MCF 10A (cell line): Measurements from ENCODE around the gene LDHAL6A. TPM values are rescaled to one million over a fixed set of nuclear protein-coding genes. Genes with fewer than 3 reads are reported as not detected.
A peak's percentile ranks its signal among the peaks of the same experiment; 100 is the strongest.

Experiments used
- BruUV-seq: library from RNA; stranded (reverse); fragments of 400-500 nt; replicated peaks from 2 replicates; lab custom pipeline; 2021; lab: Mats Ljungman, UMichigan
- CTCF ChIA-PET: fragments of 300-600 bp; sonication (Branson Sonifier 250); formaldehyde crosslinking; extraction: SDS; loops from one replicate; lab custom pipeline; 2021; ENCODE audit warnings: antibody characterized with exemption, inconsistent platforms; lab: Yijun Ruan, JAX
- POLR2A ChIA-PET: fragments of 300-600, 350-650 bp; sonication (Branson Sonifier 250); formaldehyde crosslinking; extraction: SDS; loops from one replicate; lab custom pipeline; 2020; ENCODE audit warnings: antibody characterized with exemption, inconsistent platforms; lab: Yijun Ruan, JAX
- DNase-seq: peaks from one replicate; pipeline ENCODE4 v3.0.0-alpha.2; 2018; ENCODE audit not compliant: unreplicated experiment
- H3K27ac Mint-ChIP-seq: one replicate; pipeline ENCODE4 v1.8.0; 2022; ENCODE audit warnings: mild to moderate bottlenecking, low read depth, mixed read lengths; ENCODE audit not compliant: unreplicated experiment
- H3K27me3 Mint-ChIP-seq: one replicate; pipeline ENCODE4 v1.8.0; 2022; ENCODE audit warnings: mixed read lengths; ENCODE audit not compliant: insufficient read depth, unreplicated experiment
- H3K36me3 Mint-ChIP-seq: one replicate; pipeline ENCODE4 v1.8.0; 2022; ENCODE audit warnings: mild to moderate bottlenecking, moderate library complexity, mixed read lengths; ENCODE audit not compliant: insufficient read depth, unreplicated experiment
- H3K4me1 Mint-ChIP-seq: one replicate; pipeline ENCODE4 v1.8.0; 2022; ENCODE audit warnings: mixed read lengths; ENCODE audit not compliant: insufficient read depth, unreplicated experiment
- H3K4me3 Mint-ChIP-seq: one replicate; pipeline ENCODE4 v1.8.0; 2022; ENCODE audit warnings: mild to moderate bottlenecking, moderate library complexity, mixed read lengths; ENCODE audit not compliant: unreplicated experiment
- H3K9me3 Mint-ChIP-seq: one replicate; pipeline ENCODE4 v1.8.0; 2022; ENCODE audit warnings: mixed read lengths; ENCODE audit not compliant: unreplicated experiment
- CTCF ChIP-seq: fragments of 200-600 bp; IDR thresholded peaks from one replicate; pipeline ENCODE4 v1.8.0; 2022; ENCODE audit warnings: antibody characterized with exemption, mild to moderate bottlenecking; ENCODE audit not compliant: unreplicated experiment
- intact Hi-C: fragments of 100-400 bp; cut with micrococcal nuclease; formaldehyde crosslinking; loops from 2 replicates; pipeline ENCODE4 v1.14.1; 2022
- total RNA-seq: library from RNA; stranded (reverse); gene quantifications from 2 replicates; pipeline ENCODE4 v1.2.3, GENCODE V29; 2022

LDHAL6A gene
- total RNA-seq, 1 experiment from 2014 or later: not detected

GRCh38 chr11:18438691-18439090 lies 17.0 kb upstream of the LDHAL6A start:
- ChIA-PET POLR2A (interaction anchor here (0.6 kb wide), 1 partner anchor 54 kb away, joined by 3 read pairs; no protein-coding TSS in a partner anchor), CTCF (no interaction called here)
- no TSS peak for BruUV-seq

GRCh38 chr11:18449251-18449650 lies 6.4 kb upstream of the LDHAL6A start:
- BruUV-seq: no TSS peak
- Mint-ChIP-seq H3K36me3 (no peaks in the 10 kb centered on the region), H3K4me3 (no peak overlapping the region), H3K27me3 (no peaks in the 10 kb centered on the region), H3K9me3 (no peaks in the 10 kb centered on the region), H3K27ac (no peak overlapping the region), H3K4me1 (no peaks in the 10 kb centered on the region)
- ChIA-PET POLR2A (no interaction called here), CTCF (interaction anchor here (0.6 kb wide), 2 partner anchors 11 to 89 kb away, joined by 3 read pairs; no protein-coding TSS in a partner anchor)
- no peak for DNase-seq
- intact Hi-C loops: no loop called here
- TF ChIP-seq CTCF: no peak

More at GRCh38 chr11:18438691-18439090, 17.0 kb upstream of the LDHAL6A start:
- Mint-ChIP-seq H3K4me1 (no peaks in the 10 kb centered on the region), H3K4me3 (no peak overlapping the region), H3K27me3 (no peaks in the 10 kb centered on the region), H3K36me3 (no peaks in the 10 kb centered on the region), H3K9me3 (no peaks in the 10 kb centered on the region), H3K27ac (no peak overlapping the region)
- DNase-seq: no peak
- intact Hi-C loops: no loop called here
- no peak for TF ChIP-seq CTCF

GRCh38 chr11:18452927-18453326 lies 2.7 kb upstream of the LDHAL6A start:
- H3K9me3 Mint-ChIP-seq: no peaks in the 10 kb centered on the region
- H3K4me3 Mint-ChIP-seq: no peak overlapping the region
- POLR2A ChIA-PET: no interaction called here
- peak; percentile 27 for DNase-seq
- no peak overlapping the region for H3K27ac Mint-ChIP-seq
- CTCF ChIA-PET: no interaction called here
- no peaks in the 10 kb centered on the region for H3K36me3 Mint-ChIP-seq
- TF ChIP-seq CTCF: no peak
- no peaks in the 10 kb centered on the region for H3K4me1 Mint-ChIP-seq
- BruUV-seq: no TSS peak
- no peaks in the 10 kb centered on the region for H3K27me3 Mint-ChIP-seq
- intact Hi-C loops: no loop called here

GRCh38 chr11:18457450-18457849 lies 1.8 kb downstream of the LDHAL6A start:
- POLR2A ChIA-PET: no interaction called here
- BruUV-seq: no TSS peak
- CTCF ChIA-PET: no interaction called here
- Mint-ChIP-seq H3K4me3 (no peak overlapping the region), H3K9me3 (no peaks in the 10 kb centered on the region), H3K4me1 (no peaks in the 10 kb centered on the region), H3K36me3 (no peaks in the 10 kb centered on the region), H3K27ac (no peak overlapping the region), H3K27me3 (no peaks in the 10 kb centered on the region)
- intact Hi-C loops: no loop called here
- no peak for TF ChIP-seq CTCF
- DNase-seq: peak; percentile 6
